ENCODE measurements around the gene CFTR. TPM values are rescaled to one million over a fixed set of nuclear protein-coding genes. Genes with fewer than 3 reads are reported as not detected.
"Not testable (repeated sequence)": the region's sequence is repeated elsewhere in the genome, so short reads cannot be mapped to it uniquely, and the experiment has no call there.

CFTR gene
- polyA plus RNA-seq: 10 to 100 TPM in 1 of 3 donors, under 1 TPM in 1, not detected in 1; 0.22 to 93.6 TPM

GRCh38 chr7:117479225-117480054 is at the start of gene CFTR:
TSS of gene CFTR (plus strand) at chr7:117480025. CDS start at chr7:117480095, 70 bp downstream.
- 2 to 3% (median 3%) methylated on average over 45 of the region's 45 CpGs for WGBS, 3 donors
- no peak within 1 kb of the TSS for H3K27ac ChIP-seq (ENCODE audit: low read depth, low read length)

GRCh38 chr7:117435475-117436043 is 44.3 kb upstream of the CFTR start:
- WGBS, 3 donors: 43 to 54% (median 52%) methylated on average over 2 of the region's 2 CpGs
- H3K27ac ChIP-seq (ENCODE audit: low read depth, low read length): no peak overlapping the region

GRCh38 chr7:117444646-117445045 is 35.2 kb upstream of the CFTR start:
- 70 to 76% (median 73%) methylated on average over 1 of the region's 1 CpG for WGBS, 3 donors
- H3K27ac ChIP-seq (ENCODE audit: low read depth, low read length): no peak overlapping the region

GRCh38 chr7:117445206-117445605 is 34.6 kb upstream of the CFTR start:
- WGBS, 3 donors: 76 to 80% (median 79%) methylated on average over 1 of the region's 1 CpG

GRCh38 chr7:117446220-117446815 is 33.5 kb upstream of the CFTR start:
- WGBS, 3 donors: 25 to 55% (median 53%) methylated on average over 4 of the region's 4 CpGs
- H3K27ac ChIP-seq (ENCODE audit: low read depth, low read length): no peak overlapping the region

More at GRCh38 chr7:117445206-117445605, 34.6 kb upstream of the CFTR start:
- no peak overlapping the region for H3K27ac ChIP-seq (ENCODE audit: low read depth, low read length)

- H3K27ac ChIP-seq (ENCODE audit: low read depth, low read length): no peak overlapping the region
- 71 to 74% (median 73%) methylated on average over 2 of the region's 2 CpGs for WGBS, 3 donors
Measured at GRCh38 chr7:117448655-117449054, 31.2 kb upstream of the CFTR start.

GRCh38 chr7:117458977-117459583 is 20.7 kb upstream of the CFTR start:
- 33 to 39% (median 34%) methylated on average over 3 of the region's 3 CpGs for WGBS, 3 donors
- no peak overlapping the region for H3K27ac ChIP-seq (ENCODE audit: low read depth, low read length)

GRCh38 chr7:117459735-117460134 is 20.1 kb upstream of the CFTR start:
- H3K27ac ChIP-seq (ENCODE audit: low read depth, low read length): no peak overlapping the region

GRCh38 chr7:117460815-117461214 is 19.0 kb upstream of the CFTR start:
- not testable (repeated sequence) for H3K27ac ChIP-seq (ENCODE audit: low read depth, low read length)
- WGBS, 3 donors: 87 to 91% (median 90%) methylated on average over 3 of the region's 4 CpGs

- H3K27ac ChIP-seq (ENCODE audit: low read depth, low read length): no peak overlapping the region
- whole genome bisulfite sequencing, 3 donors: 75 to 92% (median 83%) methylated on average over 2 of the region's 2 CpGs
Measured at GRCh38 chr7:117468174-117468573, 11.7 kb upstream of the CFTR start.

GRCh38 chr7:117470777-117471176 is 9.0 kb upstream of the CFTR start:
- WGBS, 3 donors: 50 to 60% (median 54%) methylated on average over 5 of the region's 5 CpGs
- no peak overlapping the region for H3K27ac ChIP-seq (ENCODE audit: low read depth, low read length)

GRCh38 chr7:117472335-117472734 is 7.5 kb upstream of the CFTR start:
- H3K27ac ChIP-seq (ENCODE audit: low read depth, low read length): no peak overlapping the region

GRCh38 chr7:117476557-117477215 is 3.1 kb upstream of the CFTR start:
- 65 to 76% (median 73%) methylated on average over 4 of the region's 4 CpGs for WGBS, 3 donors
- H3K27ac ChIP-seq (ENCODE audit: low read depth, low read length): no peak overlapping the region

GRCh38 chr7:117478836-117479224 is 995 bp upstream of the CFTR start:
- 21 to 50% (median 44%) methylated on average over 11 of the region's 11 CpGs for WGBS, 3 donors
- no peak overlapping the region for H3K27ac ChIP-seq (ENCODE audit: low read depth, low read length)

GRCh38 chr7:117480055-117480362 is 184 bp downstream of the CFTR start:
- WGBS, 3 donors: 5 to 6% (median 6%) methylated on average over 11 of the region's 11 CpGs
- no peak overlapping the region for H3K27ac ChIP-seq (ENCODE audit: low read depth, low read length)

- WGBS, 3 donors: 47 to 57% (median 50%) methylated on average over 2 of the region's 2 CpGs
- H3K27ac ChIP-seq (ENCODE audit: low read depth, low read length): no peak overlapping the region
Measured at GRCh38 chr7:117480978-117481377, 1.2 kb downstream of the CFTR start.

- H3K27ac ChIP-seq (ENCODE audit: low read depth, low read length): no peak overlapping the region
- 33 to 44% (median 33%) methylated on average over 2 of the region's 2 CpGs for WGBS, 3 donors
Measured at GRCh38 chr7:117485118-117485620, 5.3 kb downstream of the CFTR start.

GRCh38 chr7:117489016-117489415 is 9.2 kb downstream of the CFTR start:
- WGBS, 3 donors: 73 to 91% (median 84%) methylated on average over 3 of the region's 3 CpGs
- H3K27ac ChIP-seq (ENCODE audit: low read depth, low read length): no peak overlapping the region

- WGBS, 3 donors: 75 to 90% (median 89%) methylated on average over 2 of the region's 2 CpGs
- no peak overlapping the region for H3K27ac ChIP-seq (ENCODE audit: low read depth, low read length)
Measured at GRCh38 chr7:117489430-117489829, 9.6 kb downstream of the CFTR start.

Measured in adipose tissue (tissue), 3 donors.